HG02973 (cell line): ENCODE results near the gene CRISP2.

Source experiments
- ATAC-seq: cut with Tn5 transposase; IDR thresholded peaks from one replicate; pipeline ENCODE4 v1.9.1; 2021; ENCODE audit warnings: moderate library complexity; ENCODE audit not compliant: unreplicated experiment

Gene CRISP2

GRCh38 chr6:49662231-49662891 lies 51.0 kb downstream of the CRISP2 start:
- no peak for ATAC-seq

- no peak for ATAC-seq
These were observed 59.4 kb downstream of the CRISP2 start for GRCh38 chr6:49653942-49654341.

- no peak for ATAC-seq
These were observed 59.9 kb downstream of the CRISP2 start for GRCh38 chr6:49653438-49653837.

- ATAC-seq: no peak
These were observed 62.1 kb downstream of the CRISP2 start for GRCh38 chr6:49651239-49651638.

GRCh38 chr6:49649988-49650387 lies 63.4 kb downstream of the CRISP2 start:
- no peak for ATAC-seq

- ATAC-seq: no peak
These were observed 65.3 kb downstream of the CRISP2 start for GRCh38 chr6:49648036-49648435.

GRCh38 chr6:49647476-49647875 lies 65.9 kb downstream of the CRISP2 start:
- no peak for ATAC-seq

GRCh38 chr6:49646942-49647341 lies 66.4 kb downstream of the CRISP2 start:
- ATAC-seq: no peak

GRCh38 chr6:49646130-49646824 lies 67.1 kb downstream of the CRISP2 start:
- no peak for ATAC-seq

- no peak for ATAC-seq
These were observed 68.2 kb downstream of the CRISP2 start for GRCh38 chr6:49645139-49645538.
